ENCODE data around the gene CEP112. TPM values are rescaled to one million over a fixed set of nuclear protein-coding genes. Genes with fewer than 3 reads are reported as not detected.

Gene CEP112
- total RNA-seq, 1 experiment from 2014 or later = 5.4 TPM

DNA sequence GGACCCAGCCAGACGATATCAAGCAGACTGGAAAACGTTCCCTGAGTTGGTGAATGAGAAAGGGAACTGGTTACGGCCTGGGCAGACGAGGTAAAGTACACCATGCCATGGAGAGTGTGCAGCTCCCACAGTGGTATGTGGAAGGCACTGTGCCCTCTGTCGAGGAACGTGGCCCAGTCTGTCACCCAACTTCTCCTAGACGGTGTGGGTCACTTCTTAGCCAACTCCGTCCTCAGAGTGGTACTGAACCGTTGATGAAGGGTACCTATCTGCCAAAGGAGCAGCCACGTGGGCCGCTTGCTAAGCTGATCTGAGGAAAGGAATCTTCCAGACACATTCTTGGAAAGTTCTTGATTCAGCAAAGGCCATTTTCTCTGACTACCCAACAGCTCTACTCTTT lies 574.4 kb downstream of the CEP112 start:
- no peaks in the 10 kb centered on the region for H3K36me3 Mint-ChIP-seq (ENCODE audit: insufficient read depth, unreplicated experiment)
- CTCF ChIA-PET = interaction anchor here (0.7 kb wide), 1 partner anchor 38 kb away, joined by 3 read pairs; no protein-coding TSS in a partner anchor
- peaks cover 4% of the 10 kb centered on the region for H3K9me3 Mint-ChIP-seq (ENCODE audit: low read depth, unreplicated experiment)
- no peaks in the 10 kb centered on the region for H3K4me1 Mint-ChIP-seq (ENCODE audit: low read depth, unreplicated experiment)
- BruUV-seq (replicated peaks) = no TSS peak
- no peak for DNase-seq
- H3K27ac Mint-ChIP-seq (ENCODE audit: unreplicated experiment) = no peak overlapping the region
- no peaks in the 10 kb centered on the region for H3K27me3 Mint-ChIP-seq (ENCODE audit: unreplicated experiment)
- intact Hi-C loops (cut with micrococcal nuclease; ENCODE audit: unreplicated experiment) = no loop called here
- TF ChIP-seq, protein P1, sequence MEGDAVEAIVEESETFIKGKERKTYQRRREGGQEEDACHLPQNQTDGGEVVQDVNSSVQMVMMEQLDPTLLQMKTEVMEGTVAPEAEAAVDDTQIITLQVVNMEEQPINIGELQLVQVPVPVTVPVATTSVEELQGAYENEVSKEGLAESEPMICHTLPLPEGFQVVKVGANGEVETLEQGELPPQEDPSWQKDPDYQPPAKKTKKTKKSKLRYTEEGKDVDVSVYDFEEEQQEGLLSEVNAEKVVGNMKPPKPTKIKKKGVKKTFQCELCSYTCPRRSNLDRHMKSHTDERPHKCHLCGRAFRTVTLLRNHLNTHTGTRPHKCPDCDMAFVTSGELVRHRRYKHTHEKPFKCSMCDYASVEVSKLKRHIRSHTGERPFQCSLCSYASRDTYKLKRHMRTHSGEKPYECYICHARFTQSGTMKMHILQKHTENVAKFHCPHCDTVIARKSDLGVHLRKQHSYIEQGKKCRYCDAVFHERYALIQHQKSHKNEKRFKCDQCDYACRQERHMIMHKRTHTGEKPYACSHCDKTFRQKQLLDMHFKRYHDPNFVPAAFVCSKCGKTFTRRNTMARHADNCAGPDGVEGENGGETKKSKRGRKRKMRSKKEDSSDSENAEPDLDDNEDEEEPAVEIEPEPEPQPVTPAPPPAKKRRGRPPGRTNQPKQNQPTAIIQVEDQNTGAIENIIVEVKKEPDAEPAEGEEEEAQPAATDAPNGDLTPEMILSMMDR (IDR thresholded peaks at IDR 0.05; ENCODE audit: unreplicated experiment) = no peak
- H3K4me3 Mint-ChIP-seq (ENCODE audit: low read depth, unreplicated experiment) = no peak overlapping the region

DNA sequence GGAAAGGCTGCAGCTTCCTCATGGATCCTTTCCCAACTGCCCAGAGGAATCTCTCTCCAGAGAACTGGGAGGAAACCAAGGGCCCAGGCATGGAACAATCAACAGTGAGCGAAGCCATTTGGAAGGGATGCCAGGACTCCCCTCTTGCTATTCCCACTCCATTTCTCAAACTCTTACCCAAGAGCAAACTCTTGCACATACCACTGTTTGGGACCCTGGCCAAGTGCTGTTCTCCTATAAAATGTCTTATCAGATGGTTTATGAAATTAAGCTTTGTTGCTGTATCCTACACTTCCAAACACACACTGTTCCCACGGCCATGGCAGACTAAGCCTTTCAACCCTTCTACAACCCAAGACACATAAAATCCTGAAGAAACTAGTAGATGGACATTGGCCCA lies 582.2 kb downstream of the CEP112 start:
- intact Hi-C loops (cut with micrococcal nuclease; ENCODE audit: unreplicated experiment) = no loop called here
- H3K9me3 Mint-ChIP-seq (ENCODE audit: low read depth, unreplicated experiment) = peaks cover 6% of the 10 kb centered on the region
- no peak overlapping the region for H3K4me3 Mint-ChIP-seq (ENCODE audit: low read depth, unreplicated experiment)
- no peaks in the 10 kb centered on the region for H3K36me3 Mint-ChIP-seq (ENCODE audit: insufficient read depth, unreplicated experiment)
- H3K27ac Mint-ChIP-seq (ENCODE audit: unreplicated experiment) = no peak overlapping the region
- H3K4me1 Mint-ChIP-seq (ENCODE audit: low read depth, unreplicated experiment) = no peaks in the 10 kb centered on the region
- TF ChIP-seq, protein P1 (IDR thresholded peaks at IDR 0.05; ENCODE audit: unreplicated experiment) = no peak
- BruUV-seq (replicated peaks) = no TSS peak
- no peak for DNase-seq
- no peaks in the 10 kb centered on the region for H3K27me3 Mint-ChIP-seq (ENCODE audit: unreplicated experiment)
- CTCF ChIA-PET = no interaction called here

DNA sequence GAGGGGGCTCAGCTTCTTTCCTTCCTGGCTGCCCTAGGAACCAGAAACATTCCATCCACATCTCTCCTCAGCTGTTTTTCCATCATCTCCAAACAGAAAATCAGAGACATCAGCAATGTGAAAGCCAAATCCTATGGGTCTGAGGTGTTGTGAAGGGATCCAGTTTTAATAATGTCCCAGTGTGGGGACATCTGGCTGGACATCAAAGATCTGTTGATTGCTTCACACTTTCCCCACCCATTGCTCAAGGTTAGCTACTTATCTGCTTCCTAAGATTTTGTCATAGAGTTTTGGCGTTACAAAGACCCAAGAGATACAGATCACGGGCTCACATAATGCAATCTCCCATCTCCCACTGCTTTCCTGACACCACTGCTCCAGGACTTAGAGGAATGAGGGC lies 582.6 kb downstream of the CEP112 start:
- BruUV-seq (replicated peaks) = no TSS peak
- CTCF ChIA-PET = no interaction called here
- H3K4me1 Mint-ChIP-seq (ENCODE audit: low read depth, unreplicated experiment) = no peaks in the 10 kb centered on the region

DNA sequence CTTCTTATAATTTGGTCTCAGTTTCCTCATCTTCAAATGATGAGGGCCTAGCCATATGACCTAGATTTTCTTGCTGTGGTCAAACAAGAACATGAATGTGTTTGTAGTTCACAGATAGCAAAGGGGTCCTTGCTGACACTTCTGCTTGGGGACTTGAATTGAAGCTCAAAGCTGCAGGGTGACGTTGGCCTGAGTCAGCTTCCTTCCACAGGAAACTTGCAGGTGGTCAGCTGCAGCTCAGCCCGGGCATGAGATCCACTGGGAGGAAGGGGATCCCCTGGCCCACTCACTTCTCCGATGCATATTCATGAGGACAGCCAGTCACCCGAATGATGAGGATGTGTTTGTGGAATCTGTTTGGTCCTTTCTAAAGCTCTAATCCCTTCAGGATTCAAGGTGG lies 587.9 kb downstream of the CEP112 start:
- CTCF ChIA-PET = interaction anchor here (0.6 kb wide), 1 partner anchor 42 kb away, joined by 5 read pairs; no protein-coding TSS in a partner anchor
- intact Hi-C loops (cut with micrococcal nuclease; ENCODE audit: unreplicated experiment) = no loop called here
- no peak overlapping the region for H3K4me3 Mint-ChIP-seq (ENCODE audit: low read depth, unreplicated experiment)
- no peaks in the 10 kb centered on the region for H3K36me3 Mint-ChIP-seq (ENCODE audit: insufficient read depth, unreplicated experiment)
- BruUV-seq (replicated peaks) = no TSS peak
- peaks cover 2% of the 10 kb centered on the region for H3K9me3 Mint-ChIP-seq (ENCODE audit: low read depth, unreplicated experiment)
- DNase-seq = no peak
- no peak overlapping the region for H3K27ac Mint-ChIP-seq (ENCODE audit: unreplicated experiment)
- TF ChIP-seq, protein P1 (IDR thresholded peaks at IDR 0.05; ENCODE audit: unreplicated experiment) = no peak
- peaks cover 21% of the 10 kb centered on the region for H3K27me3 Mint-ChIP-seq (ENCODE audit: unreplicated experiment)
- H3K4me1 Mint-ChIP-seq (ENCODE audit: low read depth, unreplicated experiment) = no peaks in the 10 kb centered on the region

More for the DNA sequence above, 582.6 kb downstream of the CEP112 start:
- Mint-ChIP-seq H3K27ac (ENCODE audit: unreplicated experiment) (no peak overlapping the region), H3K9me3 (ENCODE audit: low read depth, unreplicated experiment) (peaks cover 6% of the 10 kb centered on the region), H3K36me3 (ENCODE audit: insufficient read depth, unreplicated experiment) (no peaks in the 10 kb centered on the region), H3K4me3 (ENCODE audit: low read depth, unreplicated experiment) (no peak overlapping the region), H3K27me3 (ENCODE audit: unreplicated experiment) (no peaks in the 10 kb centered on the region)
- DNase-seq = no peak
- intact Hi-C loops (cut with micrococcal nuclease; ENCODE audit: unreplicated experiment) = no loop called here
- TF ChIP-seq, protein P1 (IDR thresholded peaks at IDR 0.05; ENCODE audit: unreplicated experiment) = no peak

Data from Calu3 (cell line).